Inflammatory macrophage (primary cell): ENCODE measurements around the gene PRMT2.
"Not testable (repeated sequence)": the region's sequence is repeated elsewhere in the genome, so short reads cannot be mapped to it uniquely, and the experiment has no call there.

Source experiments
- DNase-seq, 2 donors: peaks; one replicate each; pipeline ENCODE4 v3.0.0-alpha.2; 2020 to 2022

PRMT2 gene

GRCh38 chr21:46643379-46644177, 8.1 kb downstream of the PRMT2 start:
- DNase-seq, result no peak

- DNase-seq, result no peak
These were observed 10.4 kb downstream of the PRMT2 start for GRCh38 chr21:46645840-46646239.

GRCh38 chr21:46646541-46647154, 11.2 kb downstream of the PRMT2 start:
- DNase-seq, result no peak

- no peak for DNase-seq
These were observed 13.1 kb downstream of the PRMT2 start for GRCh38 chr21:46648539-46648938.

GRCh38 chr21:46649356-46649755, 13.9 kb downstream of the PRMT2 start:
- DNase-seq, result no peak

- no peak for DNase-seq
These were observed 15.1 kb downstream of the PRMT2 start for GRCh38 chr21:46650476-46651098.

- no peak for DNase-seq
These were observed 15.6 kb downstream of the PRMT2 start for GRCh38 chr21:46651121-46651520.

- no peak for DNase-seq
These were observed 19.8 kb downstream of the PRMT2 start for GRCh38 chr21:46655230-46655629.

- DNase-seq, result no peak
These were observed 21.3 kb downstream of the PRMT2 start for GRCh38 chr21:46656820-46657219.

GRCh38 chr21:46660505-46660904, 25.0 kb downstream of the PRMT2 start:
- DNase-seq, result no peak

- peak; percentile 34 to 50 for DNase-seq
These were observed 25.7 kb downstream of the PRMT2 start for GRCh38 chr21:46661211-46661625.

GRCh38 chr21:46661642-46662366, 26.3 kb downstream of the PRMT2 start:
- no peak for DNase-seq

- DNase-seq, result no peak
These were observed 26.8 kb downstream of the PRMT2 start for GRCh38 chr21:46662367-46662654.

GRCh38 chr21:46662765-46663500, 27.5 kb downstream of the PRMT2 start:
- DNase-seq, result no peak

- DNase-seq, result no peak
These were observed 28.3 kb downstream of the PRMT2 start for GRCh38 chr21:46663754-46664153.

GRCh38 chr21:46664316-46664995, 29.0 kb downstream of the PRMT2 start:
- DNase-seq, result no peak

- no peak for DNase-seq
These were observed 30.1 kb downstream of the PRMT2 start for GRCh38 chr21:46665566-46665965.

GRCh38 chr21:46666941-46667740, 31.7 kb downstream of the PRMT2 start:
- peak in 1 of 2 donors; percentile 1 for DNase-seq

- no peak for DNase-seq
These were observed 32.4 kb downstream of the PRMT2 start for GRCh38 chr21:46667741-46668380.

GRCh38 chr21:46668381-46668780, 32.9 kb downstream of the PRMT2 start:
- no peak for DNase-seq

GRCh38 chr21:46668904-46669303, 33.4 kb downstream of the PRMT2 start:
- not testable (repeated sequence) for DNase-seq
